HepG2 (cell line): Measurements from ENCODE around the gene CROCC. TPM values are rescaled to one million over a fixed set of nuclear protein-coding genes. Genes with fewer than 3 reads are reported as not detected.
"Not testable (repeated sequence)": the region's sequence is repeated elsewhere in the genome, so short reads cannot be mapped to it uniquely, and the experiment has no call there.

ENCODE experiments used
- ATAC-seq: fragments of 200-7000 bp; cut with Tn5 transposase; 3 replicates; pipeline ENCODE4 v1.9.1; 2020; ENCODE audit warnings: mild to moderate bottlenecking, moderate library complexity
- BruUV-seq: library from RNA; stranded (reverse); fragments of 400-500 nt; replicated peaks from 2 replicates; lab custom pipeline; 2021; lab: Mats Ljungman, UMichigan
- CTCF ChIA-PET: fragments of 300-600 bp; formaldehyde crosslinking; extraction: SDS; loops from one replicate; lab custom pipeline; 2021; ENCODE audit warnings: low total read pairs, inconsistent platforms, low intra/inter-chr PET ratio; lab: Yijun Ruan, JAX
- POLR2A ChIA-PET: fragments of 350-600 bp; sonication (Branson Sonifier 250); formaldehyde crosslinking; loops from one replicate; lab custom pipeline; 2020; ENCODE audit warnings: antibody characterized with exemption, inconsistent platforms; lab: Yijun Ruan, JAX
- DNase-seq: peaks from one replicate; pipeline ENCODE4 v3.0.0-alpha.2; 2015; ENCODE audit warnings: low spot score
- FAIRE-seq: peaks from 3 replicates; lab custom pipeline; 2011; peaks lifted over from hg19 to GRCh38; lab: Jason Lieb, UNC
- H2AFZ ChIP-seq: one replicate; pipeline ENCODE4 v1.6.1; 2011; ENCODE audit warnings: low read length, inconsistent platforms
- H3K27ac ChIP-seq: fragments of 300-600 bp; 3 replicates; pipeline ENCODE4 v1.8.0; 2011; ENCODE audit warnings: mixed run types, mild to moderate bottlenecking, mixed read lengths, low read length, inconsistent platforms; ENCODE audit not compliant: insufficient read depth; ENCODE audit errors: extremely low read length
- H3K27me3 ChIP-seq, 2 experiments: fragments of 200-600 bp in 1 of 2; 2 replicates in 1 of 2; 3 replicates in 1 of 2; pipeline versions ENCODE4 v1.6.0 to v1.8.0; 2011; ENCODE audit warnings: low read length in 2 of 2, mild to moderate bottlenecking in 2 of 2, moderate library complexity in 2 of 2, inconsistent platforms in 1 of 2; ENCODE audit not compliant: insufficient read depth in 2 of 2, control insufficient read depth in 1 of 2
- H3K36me3 ChIP-seq, 2 experiments: fragments of 200-600 bp in 1 of 2; replicated peaks in 1 of 2; 2 replicates in 1 of 2; 3 replicates in 1 of 2; pipeline versions ENCODE4 v1.5.1 to v1.8.0; 2011; ENCODE audit warnings: low read length in 2 of 2, inconsistent platforms in 1 of 2; ENCODE audit not compliant: insufficient read depth in 2 of 2, control insufficient read depth in 1 of 2
- H3K4me1 ChIP-seq: 2 replicates; pipeline ENCODE4 v1.5.1; 2012; ENCODE audit warnings: low read length, inconsistent platforms; ENCODE audit not compliant: insufficient read depth
- H3K4me2 ChIP-seq: 2 replicates; pipeline ENCODE4 v1.6.0; 2011; ENCODE audit warnings: low read depth, low read length, inconsistent platforms
- H3K4me3 ChIP-seq, 3 experiments: fragments of 200-600 bp in 1 of 3; sonication (generic), shearing (Covaris generic) in 1 of 3; replicated peaks in 1 of 3; 2 replicates each; pipeline ENCODE4 v1.5.1; 2011 to 2016; ENCODE audit warnings: low read length in 3 of 3, inconsistent platforms in 2 of 3, low read depth in 2 of 3, mild to moderate bottlenecking in 2 of 3, control low read depth in 1 of 3, mixed read lengths in 1 of 3; ENCODE audit not compliant: insufficient read depth in 1 of 3
- H3K79me2 ChIP-seq: one replicate; pipeline ENCODE4 v1.6.1; 2011; ENCODE audit warnings: low read length, inconsistent platforms; ENCODE audit not compliant: insufficient read depth
- H3K9ac ChIP-seq: 2 replicates; pipeline ENCODE4 v1.6.0; 2011; ENCODE audit warnings: mild to moderate bottlenecking, low read depth, low read length, inconsistent platforms; ENCODE audit not compliant: insufficient read depth
- H3K9me3 ChIP-seq: 2 replicates; pipeline ENCODE4 v1.5.1; 2012; ENCODE audit warnings: mild to moderate bottlenecking, low read length
- H4K20me1 ChIP-seq: 2 replicates; pipeline ENCODE4 v1.6.0; 2011; ENCODE audit warnings: inconsistent platforms, mild to moderate bottlenecking, low read length, moderate library complexity; ENCODE audit not compliant: insufficient read depth
- MAFK ChIP-seq, 2 experiments: IDR thresholded peaks in 1 of 2; conservative IDR thresholded peaks in 1 of 2; 2 replicates each; pipeline ENCODE4 v1.6.1; 2011; ENCODE audit warnings: improper control_type of control experiment in 2 of 2, low read length in 2 of 2
- WGBS: methylation state at CpG from one replicate; pipeline ENCODE4 v1.1.6; 2017; ENCODE audit warnings: low lambda C conversion rate; 5-methylcytosine and 5-hydroxymethylcytosine counted together
- in situ Hi-C: cut with HindIII; loops from 2 replicates; pipeline ENCODE4 v1.10.0; 2017; ENCODE audit warnings: low pct_unique_long_range_greater_than_20kb; ENCODE audit not compliant: extremely low pct_ligation_motif_present
- intact Hi-C: fragments of 100-400 bp; cut with micrococcal nuclease; formaldehyde crosslinking; loops from one replicate; pipeline ENCODE4 v1.10.0; 2022; ENCODE audit not compliant: unreplicated experiment
- polyA plus RNA-seq, 8 experiments: library from polyadenylated mRNA; depleted of rRNA in 3 of 8; stranded (reverse) in 7 of 8; unstranded in 1 of 8; fragments of >200 nt; fragmentation: Illumina TruSeq in 4 of 8; extraction: Trizol in 4 of 8; gene quantifications; 2 replicates each; pipeline versions ENCODE4 v1.2.1 to v1.2.3, GENCODE V29; 2011 to 2016; ENCODE audit warnings: low read depth in 4 of 8, missing spikeins in 1 of 8, mixed read lengths in 1 of 8; ENCODE audit not compliant: insufficient read depth in 1 of 8
- total RNA-seq, 5 experiments: library from RNA; depleted of rRNA; stranded (reverse); fragments of >200 nt; fragmentation: Illumina TruSeq; extraction: Trizol; gene quantifications; 2 replicates each; pipeline ENCODE4 v1.2.3, GENCODE V29; 2016; ENCODE audit warnings: low read depth in 1 of 5

CROCC gene
- total and polyA plus RNA-seq, 2 of the 13 experiments (the other 11 are each of a cell fraction or from before 2014, with no cell fraction given), result 7.8 to 15.5 TPM

DNA sequence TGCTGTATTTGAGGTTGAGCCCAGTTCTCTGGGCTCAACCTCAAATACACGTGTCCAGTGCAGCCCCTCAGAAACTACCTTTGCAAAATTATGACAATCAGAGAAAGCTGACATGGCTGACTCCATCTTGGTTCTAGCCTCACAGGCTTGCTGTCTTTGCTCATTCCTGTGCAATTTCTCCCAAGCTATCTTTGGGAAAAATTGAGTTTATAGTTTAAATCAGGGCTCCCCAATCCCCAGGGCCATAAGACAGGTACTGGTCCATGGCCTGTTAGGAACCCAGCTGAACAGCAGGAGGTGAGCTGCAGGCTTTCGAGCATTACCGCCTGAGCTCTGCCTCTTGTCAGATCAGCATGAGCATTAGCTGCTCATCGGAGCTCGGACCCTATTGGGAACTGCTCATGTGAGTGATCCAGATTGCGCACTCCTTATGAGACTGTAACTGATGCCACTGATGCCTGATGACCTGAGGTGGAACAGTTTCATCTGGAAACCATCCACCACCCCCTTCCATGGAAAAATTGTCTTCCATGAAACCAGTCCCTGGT is 28.7 kb upstream of the CROCC start:
- BruUV-seq, H2AFZ ChIP-seq, H4K20me1 ChIP-seq, H3K4me2 ChIP-seq, intact Hi-C loops, H3K27me3 ChIP-seq, H3K79me2 ChIP-seq, FAIRE-seq, H3K4me3 ChIP-seq, in situ Hi-C loops, H3K9ac ChIP-seq, H3K9me3 ChIP-seq, ATAC-seq, CTCF ChIA-PET, DNase-seq, H3K27ac ChIP-seq, H3K4me1 ChIP-seq, H3K36me3 ChIP-seq: not testable (repeated sequence)
- POLR2A ChIA-PET, result interaction anchor here (1.4 kb wide), 1 partner anchor 11 kb away, joined by 4 read pairs; no protein-coding TSS in a partner anchor
- 53% methylated on average over 1 of the region's 6 CpGs for WGBS

DNA sequence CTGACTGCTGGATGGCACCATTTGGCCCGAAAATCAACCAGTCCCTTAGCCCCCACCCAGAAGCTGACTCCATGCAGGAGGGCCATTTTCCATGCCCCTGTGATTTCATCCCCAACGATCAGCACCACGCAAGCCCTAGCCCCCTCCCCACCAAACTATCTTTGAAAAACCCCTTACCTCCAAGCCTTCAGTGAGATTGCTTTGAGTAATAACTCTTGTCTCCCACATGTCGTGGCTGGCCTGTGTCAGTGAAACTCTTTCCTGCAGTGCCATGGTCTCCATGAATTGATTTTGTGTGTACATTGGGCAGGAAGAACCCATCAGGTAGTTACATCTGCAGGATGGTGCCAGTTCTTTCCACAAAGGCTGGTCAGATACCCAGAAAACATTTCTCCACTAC is 27.9 kb upstream of the CROCC start:
- FAIRE-seq, result not testable (repeated sequence)

GRCh38 chr1:16894338-16894737 is 27.4 kb upstream of the CROCC start:
- BruUV-seq, ATAC-seq, POLR2A ChIA-PET, in situ Hi-C loops, H3K36me3 ChIP-seq, H3K9ac ChIP-seq, H2AFZ ChIP-seq, H3K9me3 ChIP-seq, H3K4me3 ChIP-seq, H3K4me1 ChIP-seq, CTCF ChIA-PET, H4K20me1 ChIP-seq, DNase-seq, H3K4me2 ChIP-seq, H3K27ac ChIP-seq, H3K27me3 ChIP-seq, H3K79me2 ChIP-seq, intact Hi-C loops, FAIRE-seq: not testable (repeated sequence)
- TF ChIP-seq MAFK (conservative IDR thresholded peaks at IDR 0.05 in 1 of 2, IDR thresholded peaks at IDR 0.05 in 1 of 2; ENCODE audit: low read length in 2 of 2), result peak in 1 of 2 experiments; percentile 27; a peak in 2 of 4 replicates
- WGBS, result 73% methylated on average over 6 of the region's 6 CpGs

More for the DNA sequence above, 27.9 kb upstream of the CROCC start:
- H3K9ac ChIP-seq, H3K27me3 ChIP-seq, POLR2A ChIA-PET, H3K4me3 ChIP-seq, H3K27ac ChIP-seq, H3K4me2 ChIP-seq, H2AFZ ChIP-seq, CTCF ChIA-PET, H3K36me3 ChIP-seq, BruUV-seq, DNase-seq, H3K79me2 ChIP-seq, H3K9me3 ChIP-seq, in situ Hi-C loops, H3K4me1 ChIP-seq, ATAC-seq, H4K20me1 ChIP-seq, intact Hi-C loops: not testable (repeated sequence)
- 58% methylated on average over 4 of the region's 4 CpGs for WGBS
